OCI-LY7 (cell line): ENCODE results near the gene ICA1. TPM values are rescaled to one million over a fixed set of nuclear protein-coding genes. Genes with fewer than 3 reads are reported as not detected.
"Not testable (repeated sequence)": the region's sequence is repeated elsewhere in the genome, so short reads cannot be mapped to it uniquely, and the experiment has no call there.

ENCODE experiments used
- BruUV-seq: library from RNA; stranded (reverse); fragments of 400-500 nt; replicated peaks from 2 replicates; lab custom pipeline; 2021; lab: Mats Ljungman, UMichigan
- CTCF ChIA-PET: fragments of 300-600 bp; sonication (Branson Sonifier 250); formaldehyde crosslinking; loops from one replicate; lab custom pipeline; 2022; ENCODE audit warnings: antibody characterized with exemption; ENCODE audit not compliant: unreplicated experiment; lab: Charles Lee
- POLR2A ChIA-PET: fragments of 300-600 bp; sonication (Branson Sonifier 250); formaldehyde crosslinking; loops from one replicate; lab custom pipeline; 2022; ENCODE audit warnings: antibody characterized with exemption; lab: Charles Lee
- DNase-seq: peaks from one replicate; pipeline ENCODE4 v3.0.0-alpha.2; 2015; ENCODE audit warnings: low spot score
- H2AFZ ChIP-seq: fragments of 200-600 bp; sonication (generic), shearing (Covaris generic); 2 replicates; pipeline ENCODE4 v1.6.1; 2014; ENCODE audit warnings: mild to moderate bottlenecking, antibody characterized with exemption, low read length, moderate library complexity
- H3K27ac ChIP-seq: fragments of 200-600 bp; sonication (generic); 2 replicates; pipeline ENCODE4 v1.5.1; 2014; ENCODE audit warnings: mixed run types, low read depth, mild to moderate bottlenecking, moderate library complexity, low read length, inconsistent platforms; ENCODE audit not compliant: poor library complexity, severe bottlenecking
- H3K36me3 ChIP-seq: fragments of 200-600 bp; sonication (generic); 2 replicates; pipeline ENCODE4 v1.6.1; 2014; ENCODE audit warnings: mild to moderate bottlenecking, antibody characterized with exemption, low read length, moderate library complexity, mixed read lengths; ENCODE audit not compliant: insufficient read depth
- H3K4me1 ChIP-seq: fragments of 200-600 bp; sonication (generic); 2 replicates; pipeline ENCODE4 v1.5.1; 2014; ENCODE audit warnings: mild to moderate bottlenecking, low read length; ENCODE audit not compliant: insufficient read depth, poor library complexity, severe bottlenecking
- H3K4me2 ChIP-seq: fragments of 200-600 bp; sonication (generic); 2 replicates; pipeline ENCODE4 v1.6.1; 2014; ENCODE audit warnings: mild to moderate bottlenecking, low read length
- H3K4me3 ChIP-seq: fragments of 200-600 bp; sonication (generic); 2 replicates; pipeline ENCODE4 v1.5.1; 2014; ENCODE audit warnings: mild to moderate bottlenecking, low read depth, low read length; ENCODE audit not compliant: poor library complexity, severe bottlenecking
- H3K79me2 ChIP-seq: fragments of 200-600 bp; sonication (generic); 2 replicates; pipeline ENCODE4 v1.6.1; 2016; ENCODE audit warnings: low read depth, mild to moderate bottlenecking, low read length, moderate library complexity, mixed read lengths; ENCODE audit not compliant: insufficient read depth
- H3K9me2 ChIP-seq: fragments of 200-600 bp; sonication (generic); 2 replicates; pipeline ENCODE4 v1.6.1; 2016; ENCODE audit warnings: mild to moderate bottlenecking, low read length, mixed read lengths; ENCODE audit not compliant: insufficient read depth
- H3K9me3 ChIP-seq: fragments of 200-600 bp; sonication (generic); 2 replicates; pipeline ENCODE4 v1.6.1; 2014; ENCODE audit warnings: mild to moderate bottlenecking, mixed run types, low read length, mixed read lengths
- H4K20me1 ChIP-seq: fragments of 200-600 bp; sonication (generic); 2 replicates; pipeline ENCODE4 v1.6.1; 2014; ENCODE audit warnings: mild to moderate bottlenecking, antibody characterized with exemption, low read length, moderate library complexity, mixed read lengths; ENCODE audit not compliant: insufficient read depth
- CTCF ChIP-seq: fragments of 200-600 bp; sonication (generic); conservative IDR thresholded peaks from 2 replicates; pipeline ENCODE4 v1.5.1; 2014; ENCODE audit warnings: mild to moderate bottlenecking, antibody characterized with exemption, low read length, moderate library complexity, mixed read lengths
- EZH2phosphoT487 ChIP-seq: fragments of 200-600 bp; sonication (generic); IDR thresholded peaks from 2 replicates; pipeline ENCODE4 v1.6.1; 2018; ENCODE audit warnings: low read depth, borderline replicate concordance, mild to moderate bottlenecking, mixed run types, antibody characterized with exemption, low read length, moderate library complexity, mixed read lengths
- intact Hi-C: fragments of 100-400 bp; cut with micrococcal nuclease; formaldehyde crosslinking; loops from one replicate; pipeline ENCODE4 v1.10.0; 2022; ENCODE audit not compliant: unreplicated experiment
- total RNA-seq, 2 experiments: library from RNA; depleted of rRNA in 1 of 2; stranded (reverse); fragments of >200 nt in 1 of 2; shearing (Covaris generic) in 1 of 2; gene quantifications; 2 replicates each; pipeline ENCODE4 v1.2.3, GENCODE V29; 2014 to 2022

The ICA1 gene
- total RNA-seq, 2 experiments from 2014 or later: 0.49 TPM; not detected in 1

- TF ChIP-seq EZH2phosphoT487: no peak
- no peak for TF ChIP-seq CTCF
- no TSS peak for BruUV-seq
- H2AFZ ChIP-seq: no peak overlapping the region
These were observed 43.8 kb upstream of the ICA1 start for GRCh38 chr7:8305625-8306388.

DNA sequence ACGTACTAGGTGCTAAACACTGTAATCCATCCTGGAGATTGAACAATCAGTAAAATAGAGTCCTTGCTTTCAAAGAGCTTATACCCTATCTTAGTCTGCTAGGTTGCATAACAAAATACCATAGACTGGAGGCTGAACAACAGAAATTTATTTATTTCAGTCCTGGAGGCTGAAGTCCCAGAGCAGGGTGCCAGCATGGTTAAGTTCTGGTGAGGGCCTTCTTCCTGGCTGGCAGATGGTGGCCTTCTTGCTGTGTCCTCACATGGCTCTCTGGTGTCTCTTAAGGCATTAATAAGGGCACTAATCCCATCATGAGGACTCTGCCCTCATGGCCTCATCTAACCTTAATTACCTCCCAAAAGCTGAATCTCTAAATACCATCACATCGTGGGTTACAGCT lies 43.1 kb upstream of the ICA1 start:
- ChIA-PET CTCF (no interaction called here), POLR2A (no interaction called here)
- BruUV-seq: no TSS peak
- Histone ChIP-seq H3K4me1 (no peaks in the 10 kb centered on the region), H3K9me3 (0 out of 2 replicates have a peak, but pooled peaks cover 3% of the 10 kb centered on the region), H3K36me3 (no peaks in the 10 kb centered on the region), H3K4me2 (no peak overlapping the region), H3K4me3 (no peak overlapping the region), H4K20me1 (no peaks in the 10 kb centered on the region), H2AFZ (no peak overlapping the region), H3K79me2 (no peaks in the 10 kb centered on the region), H3K9me2 (no peaks in the 10 kb centered on the region), H3K27ac (no peak overlapping the region)
- intact Hi-C loops: no loop called here
- DNase-seq: no peak
- no peak for TF ChIP-seq EZH2phosphoT487
- TF ChIP-seq CTCF: no peak

More at GRCh38 chr7:8305625-8306388, 43.8 kb upstream of the ICA1 start:
- H3K36me3 ChIP-seq: no peaks in the 10 kb centered on the region
- no peaks in the 10 kb centered on the region for H3K4me1 ChIP-seq
- ChIA-PET POLR2A (interaction anchor here (0.7 kb wide), 1 partner anchor 946 kb away, joined by 3 read pairs; no protein-coding TSS in a partner anchor), CTCF (no interaction called here)
- H3K4me2 ChIP-seq: no peak overlapping the region
- no peaks in the 10 kb centered on the region for H4K20me1 ChIP-seq
- H3K27ac ChIP-seq: no peak overlapping the region
- H3K9me2 ChIP-seq: no peaks in the 10 kb centered on the region
- intact Hi-C loops: no loop called here
- no peak for DNase-seq
- H3K9me3 ChIP-seq: 0 out of 2 replicates have a peak, but pooled peaks cover 4% of the 10 kb centered on the region
- no peak overlapping the region for H3K4me3 ChIP-seq
- no peaks in the 10 kb centered on the region for H3K79me2 ChIP-seq

DNA sequence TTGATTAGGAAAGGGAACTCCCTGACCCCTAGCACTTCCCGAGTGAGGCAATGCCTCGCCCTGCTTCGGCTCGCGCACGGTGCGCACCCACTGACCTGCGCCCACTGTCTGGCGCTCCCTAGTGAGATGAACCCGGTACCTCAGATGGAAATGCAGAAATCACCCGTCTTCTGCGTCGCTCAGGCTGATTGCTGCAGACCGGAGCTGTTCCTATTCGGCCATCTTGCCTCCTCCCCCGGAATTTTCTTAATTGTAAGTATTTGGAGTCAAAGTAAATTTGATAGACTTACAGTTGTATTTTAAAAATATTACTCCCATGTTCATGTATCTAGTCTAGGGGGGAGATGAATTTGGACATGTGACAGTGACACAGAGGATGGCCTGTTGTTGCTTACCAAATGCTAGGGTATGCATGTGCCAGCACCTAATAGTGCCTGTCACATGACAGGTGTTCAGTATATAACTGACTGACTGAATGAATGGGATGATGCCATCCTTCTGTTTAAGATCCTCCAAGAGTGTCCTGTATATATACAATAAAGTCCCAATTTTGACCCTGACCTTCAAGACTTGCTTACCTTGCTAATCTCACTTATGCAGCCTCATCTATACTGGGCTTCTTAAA lies 42.0 kb upstream of the ICA1 start:
- ChIA-PET POLR2A (no interaction called here), CTCF (no interaction called here)
- TF ChIP-seq EZH2phosphoT487: no peak
- TF ChIP-seq CTCF: no peak
- Histone ChIP-seq H3K9me2 (no peaks in the 10 kb centered on the region), H3K9me3 (no peaks in the 10 kb centered on the region), H3K79me2 (no peaks in the 10 kb centered on the region), H3K4me2 (no peak overlapping the region), H2AFZ (no peak overlapping the region), H4K20me1 (no peaks in the 10 kb centered on the region), H3K27ac (no peak overlapping the region), H3K4me3 (no peak overlapping the region), H3K36me3 (no peaks in the 10 kb centered on the region), H3K4me1 (no peaks in the 10 kb centered on the region)
- intact Hi-C loops: no loop called here
- BruUV-seq: no TSS peak
- no peak for DNase-seq

GRCh38 chr7:8297023-8297422 lies 35.1 kb upstream of the ICA1 start:
- 0 out of 2 replicates have a peak overlapping the region, but pooled peaks have one; percentile 23 for H2AFZ ChIP-seq
- CTCF ChIA-PET, H3K9me2 ChIP-seq, DNase-seq, H3K9me3 ChIP-seq, H3K27ac ChIP-seq, H3K4me1 ChIP-seq, H3K79me2 ChIP-seq, H3K36me3 ChIP-seq, H3K4me3 ChIP-seq, BruUV-seq, H4K20me1 ChIP-seq, H3K4me2 ChIP-seq: not testable (repeated sequence)
- intact Hi-C loops: loop anchor here (5.0 to 10.0 kb wide), 3 partner anchors 700 to 1195 kb away; no protein-coding TSS in a partner anchor
- POLR2A ChIA-PET: interaction anchor here (1.6 kb wide), 1 partner anchor 616 kb away, joined by 4 read pairs; no protein-coding TSS in a partner anchor
